Naive thymus-derived CD4-positive, alpha-beta T cell (primary cell): ENCODE data around the gene PSMB8. TPM values are rescaled to one million over a fixed set of nuclear protein-coding genes. Genes with fewer than 3 reads are reported as not detected.

Experiments used
- ATAC-seq: fragments of 150-1000 bp; cut with Tn5 transposase; 2 replicates; pipeline ENCODE4 v1.10.0; 2021; ENCODE audit warnings: mild to moderate bottlenecking, moderate library complexity
- CTCF ChIA-PET: fragments of 350-600 bp; sonication (Branson Sonifier 250); formaldehyde crosslinking; loops from one replicate; lab custom pipeline; 2021; ENCODE audit warnings: antibody characterized with exemption; lab: Charles Lee
- POLR2A ChIA-PET: fragments of 350-600 bp; sonication (Branson Sonifier 250); formaldehyde crosslinking; loops from one replicate; lab custom pipeline; 2021; ENCODE audit warnings: antibody characterized with exemption, inconsistent platforms; lab: Charles Lee
- DNase-seq, 9 donors: peaks; one replicate each; pipeline versions ENCODE4 v3.0.0 to v3.0.0-alpha.2; 2020 to 2022; ENCODE audit warnings: mixed read lengths in 1 of 9
- H3K27ac ChIP-seq: one replicate; pipeline ENCODE4 v1.7.0; 2013; ENCODE audit warnings: mild to moderate bottlenecking, low read depth, low read length, moderate library complexity
- H3K27me3 ChIP-seq, 2 donors: one replicate each; pipeline ENCODE4 v1.7.0; 2013; ENCODE audit warnings: low read length in 2 of 2, mild to moderate bottlenecking in 2 of 2, moderate library complexity in 2 of 2; ENCODE audit not compliant: control insufficient read depth in 2 of 2, insufficient read depth in 2 of 2
- H3K36me3 ChIP-seq, 3 experiments: 1 replicate in 2 of 3; 2 replicates in 1 of 3; pipeline ENCODE4 v1.7.0; 2013; ENCODE audit warnings: low read length in 3 of 3, mild to moderate bottlenecking in 3 of 3, moderate library complexity in 1 of 3; ENCODE audit not compliant: insufficient read depth in 3 of 3, control insufficient read depth in 2 of 3
- H3K4me1 ChIP-seq, 2 donors: one replicate each; pipeline ENCODE4 v1.7.0; 2013; ENCODE audit warnings: low read length in 2 of 2, mild to moderate bottlenecking in 2 of 2, moderate library complexity in 1 of 2; ENCODE audit not compliant: control insufficient read depth in 2 of 2, insufficient read depth in 2 of 2
- H3K4me3 ChIP-seq: 2 replicates; pipeline ENCODE4 v1.7.0; 2013; ENCODE audit warnings: mild to moderate bottlenecking, low read length
- H3K9me3 ChIP-seq, 3 experiments: 1 replicate in 2 of 3; 2 replicates in 1 of 3; pipeline ENCODE4 v1.7.0; 2013; ENCODE audit warnings: low read length in 3 of 3; ENCODE audit not compliant: control insufficient read depth in 2 of 3
- H3K27ac Mint-ChIP-seq, 9 donors: one replicate each; pipeline ENCODE4 v1.8.0; 2020 to 2022; ENCODE audit warnings: mixed read lengths in 9 of 9, mild to moderate bottlenecking in 8 of 9, moderate library complexity in 5 of 9, inconsistent platforms in 2 of 9
- H3K27me3 Mint-ChIP-seq, 5 donors: one replicate each; pipeline ENCODE4 v1.8.0; 2021 to 2022; ENCODE audit warnings: mixed read lengths in 5 of 5, mild to moderate bottlenecking in 1 of 5
- H3K36me3 Mint-ChIP-seq, 5 donors: one replicate each; pipeline ENCODE4 v1.8.0; 2020 to 2022; ENCODE audit warnings: mixed read lengths in 5 of 5, mild to moderate bottlenecking in 3 of 5, inconsistent platforms in 1 of 5
- H3K4me1 Mint-ChIP-seq, 7 donors: one replicate each; pipeline ENCODE4 v1.8.0; 2020 to 2022; ENCODE audit warnings: mixed read lengths in 7 of 7, mild to moderate bottlenecking in 3 of 7, inconsistent platforms in 1 of 7
- H3K4me3 Mint-ChIP-seq, 10 donors: one replicate each; pipeline ENCODE4 v1.8.0; 2020 to 2022; ENCODE audit warnings: mild to moderate bottlenecking in 10 of 10, mixed read lengths in 10 of 10, moderate library complexity in 6 of 10, inconsistent platforms in 2 of 10
- H3K9me3 Mint-ChIP-seq, 11 donors: one replicate each; pipeline ENCODE4 v1.8.0; 2020 to 2022; ENCODE audit warnings: mixed read lengths in 11 of 11, mild to moderate bottlenecking in 4 of 11, inconsistent platforms in 1 of 11, moderate library complexity in 1 of 11
- intact Hi-C, 2 donors: fragments of 100-400 bp; cut with micrococcal nuclease; formaldehyde crosslinking; loops; one replicate each; pipeline ENCODE4 v1.15.1; 2023
- polyA plus RNA-seq, 2 donors: library from polyadenylated mRNA; unstranded; fragments of 300-500 nt; fragmentation: Illumina TruSeq; gene quantifications; one replicate each; pipeline ENCODE4 v1.2.3, GENCODE V29; 2021
- total RNA-seq, 6 experiments: library from RNA in 5 of 6; stranded (reverse) in 5 of 6; gene quantifications; 1 replicate in 5 of 6; 2 replicates in 1 of 6; pipeline ENCODE4 v1.2.3 and lab custom pipeline; 2021 to 2026

The PSMB8 gene
- total and polyA plus RNA-seq, 7 experiments from 2014 or later, result 111 to 419 (median 146) TPM

DNA sequence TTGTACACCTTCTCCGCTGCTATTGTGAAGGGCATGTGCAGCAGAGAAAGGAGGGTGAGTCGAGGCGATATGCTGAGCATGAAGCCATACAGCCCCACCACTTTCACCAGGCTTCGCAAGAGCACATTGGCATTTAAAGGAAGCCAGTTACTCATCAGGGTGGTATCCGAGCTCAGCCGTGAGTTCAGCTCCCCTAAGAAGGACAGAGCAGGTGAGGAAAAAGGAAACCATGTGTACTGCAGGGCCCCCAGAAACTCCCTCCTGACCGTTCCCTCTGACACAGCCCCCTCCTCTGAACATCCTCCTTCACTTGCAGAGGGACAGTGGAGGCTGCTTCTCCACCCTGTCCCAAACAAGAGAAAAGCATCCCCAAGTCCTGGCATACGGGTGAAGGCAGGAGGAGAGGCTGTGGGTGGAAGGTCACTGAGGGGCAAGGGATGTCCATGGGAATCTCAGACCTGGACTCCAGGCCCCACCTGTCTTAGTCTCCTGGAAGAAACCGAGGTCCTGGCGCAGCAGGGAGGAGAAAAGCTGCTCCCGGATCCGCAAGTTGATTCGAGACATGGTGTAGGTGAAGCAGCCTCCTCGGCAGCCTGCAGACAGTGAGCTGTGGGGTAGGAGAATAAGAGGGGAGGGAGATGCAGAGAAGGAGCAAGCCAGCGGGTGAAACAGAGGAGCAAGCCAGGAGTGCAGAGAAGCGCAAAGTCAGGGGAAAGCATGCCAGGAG lies 8.5 kb downstream of the PSMB8 start:
- H3K4me3 ChIP-seq, result no peak overlapping the region
- H3K27me3 ChIP-seq, result no peaks in the 10 kb centered on the region
- peak overlapping the region in 3 of 10 donors; percentile 2 to 51 (median 22) for H3K4me3 Mint-ChIP-seq
- no peaks in the 10 kb centered on the region for H3K9me3 ChIP-seq
- H3K36me3 Mint-ChIP-seq, result peaks cover 31 to 59% (median 38%) of the 10 kb centered on the region in 5 donors
- intact Hi-C loops, result no loop called here
- ChIA-PET CTCF (interaction anchor here (0.9 to 2.9 kb wide), 3 partner anchors 18 to 33 kb away, joined by 3 to 13 read pairs (median 4); partner anchors contain the start of gene TAP1), POLR2A (interaction anchor here (1.2 to 3.0 kb wide), 4 partner anchors 10 to 137 kb away, joined by 3 to 18 read pairs (median 4); partner anchors contain the start of genes PSMB8 and TAP1)
- DNase-seq (no peak), ATAC-seq (no peak)
- H3K27ac Mint-ChIP-seq, result peak overlapping the region in 8 of 9 donors; percentile 46 to 100 (median 60)
- no peaks in the 10 kb centered on the region for H3K27me3 Mint-ChIP-seq
- H3K27ac ChIP-seq, result peak overlapping the region; percentile 18
- peaks cover 0 to 1% (median 0%) of the 10 kb centered on the region in 11 donors for H3K9me3 Mint-ChIP-seq
- peaks cover 44 to 79% (median 66%) of the 10 kb centered on the region in 7 donors for H3K4me1 Mint-ChIP-seq
- H3K36me3 ChIP-seq, result peaks cover 11 to 67% (median 27%) of the 10 kb centered on the region in 3 experiments
- peaks cover 25 to 38% of the 10 kb centered on the region in 2 donors for H3K4me1 ChIP-seq

DNA sequence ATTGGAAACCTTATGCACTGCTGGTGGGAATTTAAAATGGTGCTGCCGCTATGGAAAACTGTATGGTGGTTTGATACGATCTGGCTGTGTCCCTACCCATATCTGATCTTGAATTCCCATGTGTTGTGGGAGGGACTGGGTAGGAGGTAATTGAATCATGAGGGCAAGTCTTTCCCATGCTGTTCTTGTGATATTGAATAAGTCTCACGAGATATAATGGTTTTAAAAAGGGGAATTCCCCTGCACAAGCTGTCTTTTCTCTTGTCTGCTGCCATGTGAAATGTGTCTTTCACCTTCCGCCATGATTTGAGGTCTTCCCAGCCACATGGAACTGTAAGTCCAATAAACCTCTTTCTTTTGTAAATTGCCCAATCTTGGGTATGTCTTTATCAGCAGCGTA lies 10.2 kb downstream of the PSMB8 start:
- Histone ChIP-seq H3K4me1 (peaks cover 9 to 24% of the 10 kb centered on the region in 2 donors), H3K27me3 (no peaks in the 10 kb centered on the region), H3K9me3 (no peaks in the 10 kb centered on the region), H3K27ac (no peak overlapping the region), H3K4me3 (no peak overlapping the region), H3K36me3 (peaks cover 17 to 84% (median 27%) of the 10 kb centered on the region in 3 experiments)
- CTCF ChIA-PET, result interaction anchor here (0.6 to 2.9 kb wide), 3 partner anchors 21 to 301 kb away, joined by 3 to 13 read pairs (median 5); no protein-coding TSS in a partner anchor
- Mint-ChIP-seq H3K27ac (peak overlapping the region in 5 of 9 donors; percentile 2 to 84 (median 73)), H3K9me3 (no peaks in the 10 kb centered on the region), H3K36me3 (peaks cover 33 to 66% (median 38%) of the 10 kb centered on the region in 5 donors), H3K27me3 (no peaks in the 10 kb centered on the region), H3K4me3 (peak overlapping the region in 1 of 10 donors; percentile 15), H3K4me1 (peaks cover 39 to 75% (median 57%) of the 10 kb centered on the region in 7 donors)
- DNase-seq, result no peak
- intact Hi-C loops, result no loop called here
- POLR2A ChIA-PET, result interaction anchor here (2.0 to 3.0 kb wide), 2 partner anchors 12 to 21 kb away, joined by 4 to 18 read pairs; partner anchors contain the start of gene PSMB8
- ATAC-seq, result no peak

DNA sequence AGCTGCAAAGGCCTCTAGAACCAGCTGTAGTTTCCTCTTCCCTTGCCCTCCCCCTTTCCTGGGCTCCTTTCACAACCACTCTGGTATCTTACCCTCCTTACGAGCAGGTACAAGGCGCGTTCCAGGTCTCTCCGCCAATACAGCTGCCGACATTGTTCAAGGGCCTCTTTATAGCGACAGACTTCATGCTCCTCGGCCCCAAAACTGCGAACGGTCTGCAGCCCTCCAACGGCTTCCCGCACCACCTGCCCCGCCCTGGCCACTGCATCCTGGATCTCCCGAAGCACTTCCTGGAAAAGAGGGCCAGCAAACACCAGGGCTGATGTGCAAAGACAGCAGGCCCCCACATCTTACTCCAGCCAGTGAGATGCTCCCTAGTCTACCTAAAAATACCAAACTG lies 11.3 kb downstream of the PSMB8 start:
- no peak overlapping the region for H3K4me3 Mint-ChIP-seq
- H3K27me3 Mint-ChIP-seq, result no peaks in the 10 kb centered on the region
- no peak for DNase-seq
- no peak for ATAC-seq
- Histone ChIP-seq H3K4me1 (peaks cover 9 to 22% of the 10 kb centered on the region in 2 donors), H3K4me3 (no peak overlapping the region), H3K27ac (no peak overlapping the region), H3K9me3 (no peaks in the 10 kb centered on the region), H3K27me3 (no peaks in the 10 kb centered on the region), H3K36me3 (peaks cover 22 to 88% (median 27%) of the 10 kb centered on the region in 3 experiments)
- intact Hi-C loops, result no loop called here
- ChIA-PET POLR2A (interaction anchor here (0.6 to 3.0 kb wide), 3 partner anchors 13 to 318 kb away, joined by 3 to 18 read pairs (median 3); partner anchors contain the start of gene PSMB8), CTCF (interaction anchor here (0.6 to 1.6 kb wide), 2 partner anchors 36 to 131 kb away, joined by 4 to 6 read pairs; no protein-coding TSS in a partner anchor)
- H3K27ac Mint-ChIP-seq, result peak overlapping the region in 4 of 9 donors; percentile 59 to 84 (median 76)
- H3K4me1 Mint-ChIP-seq, result peaks cover 38 to 80% (median 56%) of the 10 kb centered on the region in 7 donors
- H3K36me3 Mint-ChIP-seq, result peaks cover 35 to 73% (median 38%) of the 10 kb centered on the region in 5 donors
- H3K9me3 Mint-ChIP-seq, result no peaks in the 10 kb centered on the region

DNA sequence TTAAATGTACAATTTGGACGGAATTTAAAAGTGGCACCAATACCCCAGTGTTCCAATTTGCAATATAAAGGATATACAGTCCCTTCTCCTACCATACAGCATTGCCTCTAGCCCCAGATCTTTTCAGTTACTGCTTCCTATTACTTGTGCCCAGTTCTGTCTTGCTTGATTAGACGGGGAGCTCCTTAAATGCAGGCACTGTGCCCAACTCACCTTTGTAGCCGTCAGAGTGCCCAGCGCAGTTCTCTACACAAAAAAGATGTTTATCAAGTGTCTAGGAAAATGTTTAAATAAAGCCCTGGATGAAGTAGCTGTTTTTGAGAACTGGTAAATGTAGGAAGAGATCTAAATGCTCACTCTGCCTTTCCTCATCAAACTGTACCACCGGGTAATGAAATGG lies 12.9 kb downstream of the PSMB8 start:
- peaks cover 22 to 79% (median 41%) of the 10 kb centered on the region in 7 donors for H3K4me1 Mint-ChIP-seq
- H3K27ac Mint-ChIP-seq, result peak overlapping the region in 5 of 9 donors; percentile 11 to 84 (median 25)
- intact Hi-C loops, result no loop called here
- ChIA-PET CTCF (no interaction called here), POLR2A (interaction anchor here (0.6 to 1.0 kb wide), 2 partner anchors 14 to 141 kb away, joined by 4 read pairs; no protein-coding TSS in a partner anchor)
- no peak for DNase-seq
- Histone ChIP-seq H3K4me1 (peaks cover 0 to 6% of the 10 kb centered on the region in 2 donors), H3K27ac (no peak overlapping the region), H3K4me3 (no peak overlapping the region), H3K27me3 (no peaks in the 10 kb centered on the region), H3K36me3 (peaks cover 22 to 83% (median 24%) of the 10 kb centered on the region in 3 experiments), H3K9me3 (no peaks in the 10 kb centered on the region)
- H3K36me3 Mint-ChIP-seq, result peaks cover 30 to 70% (median 38%) of the 10 kb centered on the region in 5 donors
- H3K4me3 Mint-ChIP-seq, result no peak overlapping the region
- H3K27me3 Mint-ChIP-seq, result no peaks in the 10 kb centered on the region
- H3K9me3 Mint-ChIP-seq, result no peaks in the 10 kb centered on the region
- ATAC-seq, result no peak

DNA sequence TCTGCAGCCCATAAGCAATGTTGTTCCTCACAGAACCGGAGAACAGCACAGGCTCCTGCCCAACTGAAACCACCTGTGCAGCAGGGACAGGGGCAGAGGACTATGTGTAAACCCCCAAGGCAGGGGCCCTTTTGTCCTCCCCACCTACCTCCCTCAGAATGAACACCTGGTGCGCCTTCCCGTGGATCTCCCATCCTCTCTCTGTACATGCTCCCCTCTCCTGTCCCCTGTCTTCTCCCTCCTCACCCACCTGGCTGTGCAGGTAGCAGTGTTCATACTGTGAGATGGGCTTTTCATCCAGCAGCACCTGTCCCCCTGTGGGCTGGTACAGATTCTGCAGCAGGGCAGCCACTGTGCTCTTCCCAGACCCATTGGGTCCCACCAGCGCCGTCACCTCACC lies 13.8 kb downstream of the PSMB8 start:
- ChIA-PET CTCF (interaction anchor here (2.7 kb wide), 1 partner anchor 8 kb away, joined by 18 read pairs; the partner anchor contains the start of gene TAP2), POLR2A (interaction anchor here (1.0 kb wide), 1 partner anchor 15 kb away, joined by 4 read pairs; no protein-coding TSS in a partner anchor)
- Mint-ChIP-seq H3K4me3 (no peak overlapping the region), H3K9me3 (no peaks in the 10 kb centered on the region), H3K4me1 (peaks cover 16 to 73% (median 32%) of the 10 kb centered on the region in 7 donors), H3K36me3 (peaks cover 26 to 65% (median 32%) of the 10 kb centered on the region in 5 donors), H3K27me3 (no peaks in the 10 kb centered on the region), H3K27ac (peak overlapping the region in 1 of 9 donors; percentile 23)
- ATAC-seq (no peak), DNase-seq (no peak)
- H3K27me3 ChIP-seq, result no peaks in the 10 kb centered on the region
- no peak overlapping the region for H3K27ac ChIP-seq
- intact Hi-C loops, result no loop called here
- H3K4me1 ChIP-seq, result no peaks in the 10 kb centered on the region
- H3K9me3 ChIP-seq, result no peaks in the 10 kb centered on the region
- peaks cover 22 to 73% (median 24%) of the 10 kb centered on the region in 3 experiments for H3K36me3 ChIP-seq
- H3K4me3 ChIP-seq, result no peak overlapping the region

DNA sequence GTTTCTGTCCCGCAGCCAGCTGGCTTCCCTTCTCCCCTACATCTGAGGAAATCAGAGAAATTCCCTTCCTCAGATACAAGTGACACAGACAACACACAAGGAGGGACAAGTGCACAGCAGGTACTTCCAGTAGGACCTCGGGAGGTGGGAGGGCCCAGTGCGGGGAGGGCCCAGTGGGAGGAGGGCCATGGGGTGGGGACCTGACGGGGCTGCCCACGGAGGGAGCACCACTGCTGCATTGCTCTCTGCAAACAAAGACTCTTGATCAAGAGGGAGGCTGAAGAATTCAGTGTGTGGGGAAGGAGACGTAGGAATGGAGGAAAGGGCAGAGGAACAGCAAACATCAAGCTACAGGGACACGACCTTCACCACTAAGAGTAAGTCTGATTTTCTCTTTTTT lies 14.4 kb downstream of the PSMB8 start:
- H3K27ac Mint-ChIP-seq, result peak overlapping the region in 1 of 9 donors; percentile 54
- no peak for ATAC-seq
- CTCF ChIA-PET, result interaction anchor here (2.7 to 6.5 kb wide), 2 partner anchors 9 to 39 kb away, joined by 18 to 62 read pairs; partner anchors contain the start of gene TAP2
- intact Hi-C loops, result no loop called here
- no peak overlapping the region for H3K4me3 ChIP-seq
- no peak overlapping the region for H3K27ac ChIP-seq
- no peak for DNase-seq
- no peak overlapping the region for H3K4me3 Mint-ChIP-seq
- H3K9me3 Mint-ChIP-seq, result no peaks in the 10 kb centered on the region
- no peaks in the 10 kb centered on the region for H3K27me3 Mint-ChIP-seq
- POLR2A ChIA-PET, result interaction anchor here (1.1 kb wide), 1 partner anchor 32 kb away, joined by 4 read pairs; no protein-coding TSS in a partner anchor
- H3K4me1 Mint-ChIP-seq, result peaks cover 12 to 67% (median 27%) of the 10 kb centered on the region in 7 donors
- H3K9me3 ChIP-seq, result no peaks in the 10 kb centered on the region
- H3K36me3 Mint-ChIP-seq, result peaks cover 22 to 60% (median 32%) of the 10 kb centered on the region in 5 donors
- H3K27me3 ChIP-seq, result no peaks in the 10 kb centered on the region
- H3K36me3 ChIP-seq, result peaks cover 21 to 68% (median 22%) of the 10 kb centered on the region in 3 experiments
- no peaks in the 10 kb centered on the region for H3K4me1 ChIP-seq
